Stomach (tissue), 9 donors: ENCODE measurements around the gene SLC29A1. TPM values are rescaled to one million over a fixed set of nuclear protein-coding genes. Genes with fewer than 3 reads are reported as not detected.
A peak's percentile ranks its signal among the peaks of the same experiment; 100 is the strongest.

Experiments
- DNase-seq, 2 donors: peaks; one replicate each; pipeline versions ENCODE4 v3.0.0 to v3.0.0-alpha.2; 2013 to 2019
- H3K27ac ChIP-seq, 5 donors: fragments of 200-600 bp in 4 of 5; sonication (generic) in 4 of 5; one replicate each; pipeline ENCODE4 v1.5.1; 2013 to 2019; ENCODE audit warnings: mild to moderate bottlenecking in 1 of 5, moderate library complexity in 1 of 5
- H3K27me3 ChIP-seq, 3 donors: fragments of 200-600 bp; sonication (generic); one replicate each; pipeline ENCODE4 v1.5.1; 2017 to 2019; ENCODE audit warnings: mixed run types in 1 of 3
- H3K36me3 ChIP-seq, 4 donors: fragments of 200-600 bp; sonication (generic); 1 replicate in 3 of 4; 2 replicates in 1 of 4; pipeline ENCODE4 v1.5.1; 2016 to 2019
- H3K4me1 ChIP-seq, 4 donors: fragments of 200-600 bp; sonication (generic); one replicate each; pipeline ENCODE4 v1.5.1; 2016 to 2019
- H3K4me3 ChIP-seq, 4 donors: fragments of 200-600 bp; sonication (generic) in 3 of 4; one replicate each; pipeline ENCODE4 v1.5.1; 2016 to 2019; ENCODE audit warnings: mild to moderate bottlenecking in 1 of 4
- H3K9me3 ChIP-seq, 4 donors: fragments of 200-600 bp; sonication (generic); one replicate each; pipeline ENCODE4 v1.5.1; 2016 to 2019
- EP300 ChIP-seq: sonication (generic); formaldehyde crosslinking; IDR thresholded peaks from one replicate; pipeline ENCODE4 v1.6.1; 2017; ENCODE audit warnings: antibody characterized with exemption
- POLR2A ChIP-seq, 4 donors: fragments of 450-650 bp; IDR thresholded peaks; one replicate each; pipeline ENCODE4 v1.6.1; 2016; ENCODE audit warnings: antibody characterized with exemption in 4 of 4, control low read depth in 2 of 4, mild to moderate bottlenecking in 1 of 4, moderate library complexity in 1 of 4
- POLR2AphosphoS5 ChIP-seq, 3 donors: sonication (generic); formaldehyde crosslinking; IDR thresholded peaks; one replicate each; pipeline ENCODE4 v1.6.1; 2016; ENCODE audit warnings: antibody characterized with exemption in 3 of 3
- WGBS, 5 donors: extraction: QIAGEN DNeasy Blood & Tissue Kit in 3 of 5; methylation state at CpG; one replicate each; pipeline versions ENCODE4 v1.1.5 to v1.1.7; 2013 to 2018; 5-methylcytosine and 5-hydroxymethylcytosine counted together
- intact Hi-C: fragments of 100-400 bp; cut with DNase I; formaldehyde crosslinking; loops from one replicate; pipeline ENCODE4 v1.15.1; 2023; ENCODE audit warnings: low total_unique reads
- polyA plus RNA-seq, 3 donors: library from polyadenylated mRNA; stranded (reverse); fragments of 200-250 nt; gene quantifications; one replicate each; pipeline ENCODE4 v1.2.3, GENCODE V29; 2013
- total RNA-seq, 5 donors: library from RNA; depleted of rRNA; stranded (reverse); fragments of >200 nt; gene quantifications; one replicate each; pipeline versions ENCODE4 v1.1.0 to v1.2.3, GENCODE V29; 2014 to 2016
- TF ChIP-seq, protein P1 (sequence below), 7 experiments: fragments of 450-650 bp in 4 of 7; fragments of 200-600 bp in 3 of 7; sonication (generic) in 3 of 7; IDR thresholded peaks; one replicate each; pipeline ENCODE4 v1.5.1; 2016 to 2019; ENCODE audit warnings: antibody characterized with exemption in 7 of 7, control low read depth in 2 of 7, mild to moderate bottlenecking in 1 of 7
- donor health status: healthy with polysubstance abuse.
- donor health status: Bipolar disorder and iron deficiency.
- donor health status: healthy.

Gene SLC29A1
- total and polyA plus RNA-seq, 8 donors, result 22.6 to 217 (median 36.2) TPM

DNA sequence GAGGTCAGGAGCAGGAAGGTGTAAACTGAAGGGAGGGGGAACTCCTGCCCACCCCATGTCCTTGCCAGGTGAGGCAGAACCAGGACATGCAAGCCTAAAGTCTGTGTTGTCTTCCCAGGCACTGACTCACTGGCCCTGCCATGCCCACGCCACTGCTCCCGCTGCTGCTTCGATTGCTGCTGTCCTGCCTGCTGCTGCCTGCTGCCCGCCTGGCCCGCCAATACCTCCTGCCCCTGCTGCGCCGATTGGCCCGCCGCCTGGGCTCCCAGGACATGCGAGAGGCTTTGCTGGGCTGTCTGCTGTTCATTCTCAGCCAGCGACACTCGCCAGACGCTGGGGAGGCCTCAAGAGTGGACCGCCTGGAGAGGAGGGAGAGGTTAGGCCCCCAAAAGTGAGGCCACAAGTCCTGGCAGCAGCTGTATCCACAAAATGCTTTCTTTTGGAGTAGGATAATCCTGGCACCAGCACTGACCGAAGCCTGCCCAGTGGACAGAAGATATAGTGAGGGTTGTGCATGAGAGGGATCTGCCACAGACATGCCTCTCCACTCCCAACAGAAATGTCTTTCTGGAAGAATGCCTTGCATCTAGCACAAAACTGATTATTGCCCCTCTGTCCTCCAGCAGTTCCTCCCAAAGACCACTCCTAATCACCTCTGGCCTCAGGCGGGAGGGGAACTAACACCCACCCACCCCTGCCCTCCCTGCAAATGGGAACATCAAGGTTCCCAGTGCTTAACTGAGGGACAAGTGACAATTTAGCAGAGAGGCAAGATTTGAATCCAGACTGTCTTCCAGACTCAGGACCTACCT is 5.9 kb upstream of the SLC29A1 start:
- DNase-seq, result peak; percentile 74 to 80
- peak overlapping the region in 2 of 4 donors; percentile 13 to 64 for H3K4me3 ChIP-seq
- H3K9me3 ChIP-seq, result no peaks in the 10 kb centered on the region
- no peaks in the 10 kb centered on the region for H3K27me3 ChIP-seq
- 19 to 43% (median 27%) methylated on average over 13 to 16 of the region's 16 CpGs for WGBS, 5 donors
- TF ChIP-seq, protein P1, sequence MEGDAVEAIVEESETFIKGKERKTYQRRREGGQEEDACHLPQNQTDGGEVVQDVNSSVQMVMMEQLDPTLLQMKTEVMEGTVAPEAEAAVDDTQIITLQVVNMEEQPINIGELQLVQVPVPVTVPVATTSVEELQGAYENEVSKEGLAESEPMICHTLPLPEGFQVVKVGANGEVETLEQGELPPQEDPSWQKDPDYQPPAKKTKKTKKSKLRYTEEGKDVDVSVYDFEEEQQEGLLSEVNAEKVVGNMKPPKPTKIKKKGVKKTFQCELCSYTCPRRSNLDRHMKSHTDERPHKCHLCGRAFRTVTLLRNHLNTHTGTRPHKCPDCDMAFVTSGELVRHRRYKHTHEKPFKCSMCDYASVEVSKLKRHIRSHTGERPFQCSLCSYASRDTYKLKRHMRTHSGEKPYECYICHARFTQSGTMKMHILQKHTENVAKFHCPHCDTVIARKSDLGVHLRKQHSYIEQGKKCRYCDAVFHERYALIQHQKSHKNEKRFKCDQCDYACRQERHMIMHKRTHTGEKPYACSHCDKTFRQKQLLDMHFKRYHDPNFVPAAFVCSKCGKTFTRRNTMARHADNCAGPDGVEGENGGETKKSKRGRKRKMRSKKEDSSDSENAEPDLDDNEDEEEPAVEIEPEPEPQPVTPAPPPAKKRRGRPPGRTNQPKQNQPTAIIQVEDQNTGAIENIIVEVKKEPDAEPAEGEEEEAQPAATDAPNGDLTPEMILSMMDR (IDR thresholded peaks at IDR 0.05), result no peak
- TF ChIP-seq EP300 (no peak), POLR2A (IDR thresholded peaks at IDR 0.05) (no peak), POLR2AphosphoS5 (IDR thresholded peaks at IDR 0.05) (peak in 2 of 3 donors; percentile 51 to 66)
- H3K4me1 ChIP-seq, result peaks cover 62 to 68% (median 65%) of the 10 kb centered on the region in 4 donors
- H3K27ac ChIP-seq, result peak overlapping the region; percentile 92 to 99 (median 95)
- H3K36me3 ChIP-seq, result no peaks in the 10 kb centered on the region
- intact Hi-C loops, result no loop called here

DNA sequence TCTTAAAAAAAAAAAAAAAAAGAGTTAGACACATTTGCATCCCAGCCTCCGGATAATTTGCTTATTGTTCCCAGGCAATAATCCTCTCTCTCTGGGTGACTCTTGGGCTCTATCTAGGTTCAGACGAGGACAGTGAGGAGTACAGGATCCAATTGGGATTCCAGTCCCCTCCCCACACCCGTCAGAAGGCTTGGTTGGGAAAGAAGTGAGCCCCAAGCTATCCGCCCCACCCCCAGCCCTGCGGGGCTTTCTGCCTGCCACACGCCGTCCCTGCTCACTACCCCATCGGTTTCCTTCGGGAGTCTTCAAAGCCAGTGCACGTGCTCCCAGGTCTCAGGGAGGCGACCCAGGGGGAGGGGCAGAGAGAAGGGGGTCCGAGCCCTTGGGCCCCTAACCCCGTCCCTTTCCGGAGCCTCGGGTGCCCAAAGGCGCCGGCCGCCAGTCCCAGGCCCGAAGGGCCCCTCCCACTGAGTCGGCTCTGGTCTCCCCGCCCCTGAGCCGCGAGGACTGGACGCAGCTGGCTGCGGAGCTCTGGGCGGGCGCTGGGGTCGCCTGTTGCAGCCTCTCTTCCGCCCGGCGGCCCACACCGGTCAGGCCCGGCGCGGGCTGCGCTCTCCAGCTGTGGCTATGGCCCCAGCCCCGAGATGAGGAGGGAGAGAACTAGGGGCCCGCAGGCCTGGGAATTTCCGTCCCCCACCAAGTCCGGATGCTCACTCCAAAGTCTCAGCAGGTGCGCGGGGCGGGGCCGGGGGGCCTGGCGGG is 4.2 kb upstream of the SLC29A1 start:
- 1 to 8% (median 1%) methylated on average over 17 to 45 of the region's 45 CpGs for WGBS, 5 donors
- DNase-seq, result peak; percentile 88 to 96
- TF ChIP-seq POLR2AphosphoS5 (IDR thresholded peaks at IDR 0.05), result peak; percentile 49 to 87 (median 82)
- TF ChIP-seq POLR2A (IDR thresholded peaks at IDR 0.05), result peak in 1 of 4 donors; percentile 53
- no peak for TF ChIP-seq EP300
- TF ChIP-seq, protein P1 (IDR thresholded peaks at IDR 0.05), result no peak
- Histone ChIP-seq H3K27me3 (no peaks in the 10 kb centered on the region), H3K36me3 (no peaks in the 10 kb centered on the region), H3K9me3 (no peaks in the 10 kb centered on the region), H3K4me3 (peak overlapping the region; percentile 49 to 64 (median 62)), H3K27ac (peak overlapping the region; percentile 92 to 99 (median 95)), H3K4me1 (peaks cover 73 to 82% (median 79%) of the 10 kb centered on the region in 4 donors)
- intact Hi-C loops, result no loop called here

DNA sequence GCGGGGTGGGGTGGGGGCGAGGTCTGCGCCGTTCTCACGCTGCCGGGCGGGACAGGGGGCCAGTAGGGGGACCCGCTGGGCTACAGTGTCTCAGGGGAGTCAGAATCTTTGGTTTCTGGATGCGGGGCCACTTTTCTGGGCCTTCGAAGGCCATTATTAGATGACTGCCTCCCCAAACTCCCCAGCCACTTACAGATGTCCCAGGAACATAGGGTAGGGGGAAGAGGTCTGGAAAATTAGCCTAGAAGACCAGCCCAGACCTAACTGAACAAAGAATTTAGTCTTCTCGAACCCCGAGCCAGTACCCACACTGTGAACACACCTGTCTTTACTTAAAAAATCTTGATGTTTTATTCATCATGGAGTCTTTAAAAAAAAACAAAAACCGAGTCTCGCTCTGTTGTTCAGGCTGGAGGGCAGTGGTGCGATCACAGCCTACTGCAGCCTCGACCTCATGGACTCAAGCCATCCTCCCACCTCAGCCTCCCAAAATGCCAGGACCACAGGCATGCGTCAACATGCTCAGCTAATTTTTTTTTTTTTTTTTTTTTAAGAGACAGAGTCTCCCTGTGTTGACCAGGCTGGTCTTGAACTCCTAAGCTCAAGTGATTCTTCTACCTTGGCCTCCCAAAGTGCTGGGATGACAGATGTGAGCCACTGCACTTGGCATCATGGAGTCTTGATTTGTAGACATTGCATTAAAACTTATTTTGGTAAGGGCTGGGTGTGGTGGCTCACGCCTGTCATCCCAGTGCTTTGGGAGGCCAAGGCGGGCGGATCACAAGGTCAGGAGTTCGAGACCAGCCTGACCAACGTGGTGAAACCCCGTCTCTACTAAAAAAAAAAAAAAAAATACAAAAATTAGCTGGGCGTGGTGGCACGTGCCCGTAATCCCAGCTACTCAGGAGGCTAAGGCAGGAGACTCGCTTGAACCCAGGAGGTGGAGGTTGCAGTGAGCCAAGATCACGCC is 3.3 kb upstream of the SLC29A1 start:
- WGBS, 5 donors, result 33 to 59% (median 49%) methylated on average over 21 to 28 of the region's 28 CpGs
- H3K27ac ChIP-seq, result peak overlapping the region; percentile 92 to 99 (median 95)
- no peak for DNase-seq
- H3K4me1 ChIP-seq, result peaks cover 82 to 91% (median 88%) of the 10 kb centered on the region in 4 donors
- no peak for TF ChIP-seq POLR2AphosphoS5 (IDR thresholded peaks at IDR 0.05)
- TF ChIP-seq EP300, result no peak
- TF ChIP-seq, protein P1 (IDR thresholded peaks at IDR 0.05), result no peak
- no peak for TF ChIP-seq POLR2A (IDR thresholded peaks at IDR 0.05)
- no peaks in the 10 kb centered on the region for H3K27me3 ChIP-seq
- H3K36me3 ChIP-seq, result no peaks in the 10 kb centered on the region
- H3K9me3 ChIP-seq, result no peaks in the 10 kb centered on the region
- intact Hi-C loops, result no loop called here
- peak overlapping the region; percentile 49 to 64 (median 62) for H3K4me3 ChIP-seq
